GM23248 (cell line): ENCODE results near the gene ZDHHC1. TPM values are rescaled to one million over a fixed set of nuclear protein-coding genes. Genes with fewer than 3 reads are reported as not detected.

Experiments
- DNase-seq: peaks from one replicate; pipeline ENCODE4 v3.0.0-alpha.2; 2015
- H2AFZ ChIP-seq: fragments of 200-600 bp; sonication (generic); 2 replicates; pipeline ENCODE4 v1.6.1; 2016; ENCODE audit warnings: antibody characterized with exemption
- H3F3A ChIP-seq: fragments of 200-600 bp; sonication (generic); 2 replicates; pipeline ENCODE4 v1.6.1; 2016; ENCODE audit warnings: mild to moderate bottlenecking, antibody characterized with exemption, mixed run types; ENCODE audit not compliant: insufficient read depth
- H3K27ac ChIP-seq: fragments of 200-600 bp; sonication (generic); 2 replicates; pipeline ENCODE4 v1.5.1; 2016; ENCODE audit warnings: mild to moderate bottlenecking
- H3K27me3 ChIP-seq: fragments of 200-600 bp; sonication (generic); replicated peaks from 2 replicates; pipeline ENCODE4 v1.6.1; 2016; ENCODE audit warnings: mild to moderate bottlenecking; ENCODE audit not compliant: insufficient read depth
- H3K36me3 ChIP-seq: fragments of 200-600 bp; sonication (generic); 2 replicates; pipeline ENCODE4 v1.6.1; 2016; ENCODE audit warnings: low read depth, mild to moderate bottlenecking
- H3K4me1 ChIP-seq: fragments of 200-600 bp; sonication (generic); 2 replicates; pipeline ENCODE4 v1.6.1; 2016; ENCODE audit warnings: mild to moderate bottlenecking; ENCODE audit not compliant: insufficient read depth
- H3K4me2 ChIP-seq: fragments of 200-600 bp; sonication (generic); one replicate; pipeline ENCODE4 v1.6.1; 2016; ENCODE audit warnings: mild to moderate bottlenecking; ENCODE audit not compliant: unreplicated experiment
- H3K4me3 ChIP-seq: fragments of 200-600 bp; sonication (generic); 2 replicates; pipeline ENCODE4 v1.5.1; 2016; ENCODE audit warnings: mild to moderate bottlenecking
- H3K79me2 ChIP-seq: fragments of 200-600 bp; sonication (generic); 2 replicates; pipeline ENCODE4 v1.6.1; 2016; ENCODE audit warnings: mild to moderate bottlenecking; ENCODE audit not compliant: insufficient read depth
- H3K9ac ChIP-seq: fragments of 200-600 bp; sonication (generic); 2 replicates; pipeline ENCODE4 v1.6.1; 2016; ENCODE audit warnings: mild to moderate bottlenecking
- H3K9me2 ChIP-seq: fragments of 200-600 bp; sonication (generic); 2 replicates; pipeline ENCODE4 v1.6.1; 2016; ENCODE audit warnings: mixed run types, mild to moderate bottlenecking, moderate library complexity; ENCODE audit not compliant: insufficient read depth
- H3K9me3 ChIP-seq: fragments of 200-600 bp; sonication (generic); one replicate; pipeline ENCODE4 v1.6.1; 2017; ENCODE audit warnings: low read depth
- H4K20me1 ChIP-seq: fragments of 200-600 bp; sonication (generic); 2 replicates; pipeline ENCODE4 v1.6.0; 2016; ENCODE audit not compliant: insufficient read depth
- EZH2 ChIP-seq: fragments of 200-600 bp; sonication (generic); IDR thresholded peaks from 2 replicates; pipeline ENCODE4 v1.6.1; 2018; ENCODE audit warnings: antibody characterized with exemption, mild to moderate bottlenecking; ENCODE audit not compliant: insufficient read depth, poor library complexity, severe bottlenecking
- EZH2phosphoT487 ChIP-seq: fragments of 200-600 bp; sonication (generic); IDR thresholded peaks from 2 replicates; pipeline ENCODE4 v1.6.1; 2018; ENCODE audit warnings: antibody characterized with exemption, moderate library complexity, mild to moderate bottlenecking, low read depth; ENCODE audit not compliant: insufficient read depth
- WGBS, 2 experiments: methylation state at CpG; one replicate each; pipeline ENCODE4 v1.1.6; 2015 to 2017; ENCODE audit warnings: low lambda C conversion rate in 2 of 2, low coverage in 1 of 2; ENCODE audit errors: missing lambda C conversion rate in 2 of 2; 5-methylcytosine and 5-hydroxymethylcytosine counted together
- in situ Hi-C: fragments of 300-500 bp; cut with MboI; formaldehyde crosslinking; loops from 2 replicates; pipeline ENCODE4 v1.15.0; 2020
- polyA plus RNA-seq: library from polyadenylated mRNA; unstranded; fragments of >200 nt; fragmentation: Nextera tagmentation; extraction: Ambion mirVana; gene quantifications from 2 replicates; pipeline ENCODE4 v1.2.1, GENCODE V29; 2016
- small RNA-seq: library from RNA; depleted of rRNA; stranded (forward); fragments of <200 nt; gene quantifications from one replicate; pipeline ENCODE3, GENCODE V24; 2014; ENCODE audit warnings: low read depth, low replicate concordance
- total RNA-seq: library from RNA; depleted of rRNA; stranded (reverse); fragments of >200 nt; shearing (Covaris generic); gene quantifications from 2 replicates; pipeline ENCODE4 v1.2.3, GENCODE V29; 2014; rRNA removed

The ZDHHC1 gene
- total and polyA plus RNA-seq, 2 experiments from 2014 or later = 9.2 to 10.9 TPM

GRCh38 chr16:67350324-67350723 is 66.0 kb downstream of the ZDHHC1 start:
- Histone ChIP-seq H3K27me3 (no peaks in the 10 kb centered on the region), H3K9me2 (no peaks in the 10 kb centered on the region), H3K36me3 (no peaks in the 10 kb centered on the region), H2AFZ (no peak overlapping the region), H3F3A (no peaks in the 10 kb centered on the region), H4K20me1 (no peaks in the 10 kb centered on the region), H3K9me3 (no peaks in the 10 kb centered on the region), H3K4me2 (no peak overlapping the region), H3K27ac (no peak overlapping the region), H3K9ac (no peak overlapping the region), H3K79me2 (no peaks in the 10 kb centered on the region), H3K4me1 (no peaks in the 10 kb centered on the region), H3K4me3 (no peak overlapping the region)
- in situ Hi-C loops = no loop called here
- 91 to 92% methylated on average over 1 of the region's 1 CpG for WGBS, 2 experiments
- TF ChIP-seq EZH2phosphoT487 (no peak), EZH2 (no peak)
- no peak for DNase-seq

GRCh38 chr16:67349172-67349571 is 67.1 kb downstream of the ZDHHC1 start:
- no peak overlapping the region for H2AFZ ChIP-seq
- peak; percentile 60 for DNase-seq
- no peaks in the 10 kb centered on the region for H3K9me2 ChIP-seq
- H3K4me2 ChIP-seq = no peak overlapping the region
- no peak for TF ChIP-seq EZH2
- TF ChIP-seq EZH2phosphoT487 = no peak
- in situ Hi-C loops = no loop called here
- H3F3A ChIP-seq = no peaks in the 10 kb centered on the region
- H3K9ac ChIP-seq = no peak overlapping the region
- no peak overlapping the region for H3K4me3 ChIP-seq
- no peaks in the 10 kb centered on the region for H3K36me3 ChIP-seq
- H3K9me3 ChIP-seq = no peaks in the 10 kb centered on the region
- H4K20me1 ChIP-seq = no peaks in the 10 kb centered on the region
- H3K4me1 ChIP-seq = no peaks in the 10 kb centered on the region
- H3K27ac ChIP-seq = no peak overlapping the region
- no peaks in the 10 kb centered on the region for H3K27me3 ChIP-seq
- no peaks in the 10 kb centered on the region for H3K79me2 ChIP-seq

DNA sequence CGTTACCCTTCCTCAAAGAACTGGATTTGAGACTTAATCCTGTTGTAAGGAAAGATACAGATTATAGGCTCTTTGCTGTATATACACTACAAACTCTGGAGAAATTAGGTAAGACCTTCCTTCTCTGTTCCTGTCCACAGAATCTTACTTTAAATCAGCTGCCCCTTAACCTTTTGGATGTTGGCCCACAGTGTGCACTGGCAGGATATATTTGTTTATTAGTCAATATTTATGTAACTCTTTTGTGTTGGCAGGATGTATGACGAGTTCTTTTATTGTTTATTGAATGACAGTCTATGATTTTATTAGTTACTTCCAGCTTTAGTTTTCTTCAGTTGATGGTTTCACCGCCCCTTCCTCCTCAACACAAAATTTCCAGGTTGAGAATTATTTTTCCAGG is 69.9 kb downstream of the ZDHHC1 start:
- in situ Hi-C loops = no loop called here
- no peak overlapping the region for H3K4me3 ChIP-seq
- H3K9me3 ChIP-seq = no peaks in the 10 kb centered on the region
- no peak for DNase-seq
- H4K20me1 ChIP-seq = no peaks in the 10 kb centered on the region
- H3K4me2 ChIP-seq = no peak overlapping the region
- H3K27ac ChIP-seq = no peak overlapping the region
- no peaks in the 10 kb centered on the region for H3K4me1 ChIP-seq
- 92% methylated on average over 3 of the region's 3 CpGs for WGBS, 2 experiments
- TF ChIP-seq EZH2 (no peak), EZH2phosphoT487 (no peak)
- H2AFZ ChIP-seq = no peak overlapping the region
- no peaks in the 10 kb centered on the region for H3F3A ChIP-seq
- H3K27me3 ChIP-seq = no peaks in the 10 kb centered on the region
- no peaks in the 10 kb centered on the region for H3K36me3 ChIP-seq
- H3K9ac ChIP-seq = no peak overlapping the region
- no peaks in the 10 kb centered on the region for H3K9me2 ChIP-seq
- H3K79me2 ChIP-seq = no peaks in the 10 kb centered on the region

DNA sequence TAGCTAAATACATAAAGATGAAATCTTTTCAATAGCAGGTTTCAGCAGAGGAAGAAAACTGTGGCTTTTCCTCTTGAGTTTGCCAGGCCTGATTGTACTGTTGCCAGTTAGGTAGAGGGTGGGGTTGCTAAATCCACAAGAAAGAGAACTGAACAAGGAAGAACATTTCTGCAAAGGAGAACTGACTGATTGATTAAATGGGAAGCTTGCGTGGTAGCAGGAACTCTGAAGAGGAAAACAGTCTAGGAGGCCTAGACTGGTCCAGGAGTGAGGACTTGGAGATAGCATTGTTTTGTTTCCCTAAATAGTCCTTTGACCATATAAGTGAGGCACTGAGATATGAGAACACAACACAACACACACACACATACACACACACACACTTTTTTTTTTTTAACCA is 70.9 kb downstream of the ZDHHC1 start:
- TF ChIP-seq EZH2 = no peak
- TF ChIP-seq EZH2phosphoT487 = no peak
- no peak for DNase-seq
- WGBS, 2 experiments = 88 to 91% methylated on average over 1 of the region's 1 CpG
- Histone ChIP-seq H3F3A (no peaks in the 10 kb centered on the region), H3K9ac (no peak overlapping the region), H3K27ac (no peak overlapping the region), H3K79me2 (no peaks in the 10 kb centered on the region), H4K20me1 (no peaks in the 10 kb centered on the region), H3K4me1 (no peaks in the 10 kb centered on the region), H3K9me2 (no peaks in the 10 kb centered on the region), H3K36me3 (no peaks in the 10 kb centered on the region), H3K4me3 (no peak overlapping the region), H3K4me2 (no peak overlapping the region), H3K9me3 (no peaks in the 10 kb centered on the region), H2AFZ (no peak overlapping the region), H3K27me3 (no peaks in the 10 kb centered on the region)
- in situ Hi-C loops = no loop called here

Small RNAs within 50 kb of the gene (small RNA-seq; reads per million reads assigned to genes)
- gene RNU1-123P = not detected

Other genes with a start within 250 kb of the ZDHHC1 start
- 31.0 and 51.1 TPM in 2 replicates for gene NOL3, start 245.9 kb downstream of the ZDHHC1 start, total RNA-seq
- 20.3 TPM in 2 replicates for gene NOL3, start 245.9 kb downstream of the ZDHHC1 start, polyA plus RNA-seq
- gene MATCAP1, start 232.5 kb downstream of the ZDHHC1 start, total RNA-seq = 6.4 and 19.0 TPM in 2 replicates
- gene MATCAP1, start 232.5 kb downstream of the ZDHHC1 start, polyA plus RNA-seq = 3.4 and 3.8 TPM in 2 replicates
- not detected in 2 replicates for gene EXOC3L1, start 226.3 kb downstream of the ZDHHC1 start, total RNA-seq
- 0.28 and 0.53 TPM in 2 replicates for gene EXOC3L1, start 226.3 kb downstream of the ZDHHC1 start, polyA plus RNA-seq
- gene E2F4, start 224.3 kb downstream of the ZDHHC1 start, total RNA-seq = 82.0 and 88.9 TPM in 2 replicates
- gene E2F4, start 224.3 kb downstream of the ZDHHC1 start, polyA plus RNA-seq = 46.5 and 50.0 TPM in 2 replicates
- 1.5 and 1.6 TPM in 2 replicates for gene ELMO3, start 217.3 kb downstream of the ZDHHC1 start, total RNA-seq
- gene ELMO3, start 217.3 kb downstream of the ZDHHC1 start, polyA plus RNA-seq = 0.10 TPM in 1 of 2 replicates, not detected in the other
- 24.9 and 53.8 TPM in 2 replicates for gene TMEM208, start 189.3 kb downstream of the ZDHHC1 start, total RNA-seq
- 97.0 and 98.0 TPM in 2 replicates for gene TMEM208, start 189.3 kb downstream of the ZDHHC1 start, polyA plus RNA-seq
- 14.9 and 24.2 TPM in 2 replicates for gene FHOD1, start 169.0 kb downstream of the ZDHHC1 start, total RNA-seq
- 7.7 and 9.3 TPM in 2 replicates for gene FHOD1, start 169.0 kb downstream of the ZDHHC1 start, polyA plus RNA-seq
- 2.2 and 2.7 TPM in 2 replicates for gene SLC9A5, start 167.5 kb downstream of the ZDHHC1 start, total RNA-seq
- gene SLC9A5, start 167.5 kb downstream of the ZDHHC1 start, polyA plus RNA-seq = 2.5 and 2.6 TPM in 2 replicates
- gene PLEKHG4, start 136.9 kb downstream of the ZDHHC1 start, total RNA-seq = 24.2 and 38.8 TPM in 2 replicates
- gene PLEKHG4, start 136.9 kb downstream of the ZDHHC1 start, polyA plus RNA-seq = 10.4 and 12.5 TPM in 2 replicates
- not detected in 2 replicates for gene KCTD19, start 89.7 kb downstream of the ZDHHC1 start, total RNA-seq
- gene KCTD19, start 89.7 kb downstream of the ZDHHC1 start, polyA plus RNA-seq = not detected in 2 replicates
- gene LRRC36, start 89.7 kb downstream of the ZDHHC1 start, total RNA-seq = not detected in 2 replicates
- gene LRRC36, start 89.7 kb downstream of the ZDHHC1 start, polyA plus RNA-seq = not detected in 2 replicates
- gene TPPP3, start 23.0 kb downstream of the ZDHHC1 start, total RNA-seq = not detected in 2 replicates
- 1.9 and 2.1 TPM in 2 replicates for gene TPPP3, start 23.0 kb downstream of the ZDHHC1 start, polyA plus RNA-seq
- gene HSD11B2, start 14.6 kb upstream of the ZDHHC1 start, total RNA-seq = not detected in 2 replicates
- 0.19 and 0.36 TPM in 2 replicates for gene HSD11B2, start 14.6 kb upstream of the ZDHHC1 start, polyA plus RNA-seq
- 112 and 166 TPM in 2 replicates for gene ATP6V0D1, start 64.7 kb upstream of the ZDHHC1 start, total RNA-seq
- 135 and 140 TPM in 2 replicates for gene ATP6V0D1, start 64.7 kb upstream of the ZDHHC1 start, polyA plus RNA-seq
- gene AGRP, start 67.1 kb upstream of the ZDHHC1 start, total RNA-seq = not detected in 2 replicates
- gene AGRP, start 67.1 kb upstream of the ZDHHC1 start, polyA plus RNA-seq = not detected in 2 replicates
- 27.8 and 81.3 TPM in 2 replicates for gene RIPOR1, start 112.4 kb upstream of the ZDHHC1 start, total RNA-seq
- gene RIPOR1, start 112.4 kb upstream of the ZDHHC1 start, polyA plus RNA-seq = 91.6 and 95.0 TPM in 2 replicates
- gene CTCF, start 146.0 kb upstream of the ZDHHC1 start, total RNA-seq = 21.9 and 30.7 TPM in 2 replicates
- gene CTCF, start 146.0 kb upstream of the ZDHHC1 start, polyA plus RNA-seq = 19.6 and 19.9 TPM in 2 replicates
- under 0.01 TPM in 1 of 2 replicates, not detected in the other for gene CARMIL2, start 228.7 kb upstream of the ZDHHC1 start, total RNA-seq
- 1.1 and 1.4 TPM in 2 replicates for gene CARMIL2, start 228.7 kb upstream of the ZDHHC1 start, polyA plus RNA-seq
- gene ACD, start 243.8 kb upstream of the ZDHHC1 start, total RNA-seq = 25.8 and 33.4 TPM in 2 replicates
- 24.0 and 25.2 TPM in 2 replicates for gene ACD, start 243.8 kb upstream of the ZDHHC1 start, polyA plus RNA-seq
- 0.97 TPM in 1 of 2 replicates, not detected in the other for gene PARD6A, start 244.5 kb upstream of the ZDHHC1 start, total RNA-seq
- gene PARD6A, start 244.5 kb upstream of the ZDHHC1 start, polyA plus RNA-seq = 0.58 and 0.70 TPM in 2 replicates